Eye (tissue), 1 donor: ENCODE results near the gene KIAA0040.

Experiments used
- DNase-seq: peaks from one replicate; pipeline ENCODE4 v3.0.0-alpha.2; 2015

KIAA0040 gene

DNA sequence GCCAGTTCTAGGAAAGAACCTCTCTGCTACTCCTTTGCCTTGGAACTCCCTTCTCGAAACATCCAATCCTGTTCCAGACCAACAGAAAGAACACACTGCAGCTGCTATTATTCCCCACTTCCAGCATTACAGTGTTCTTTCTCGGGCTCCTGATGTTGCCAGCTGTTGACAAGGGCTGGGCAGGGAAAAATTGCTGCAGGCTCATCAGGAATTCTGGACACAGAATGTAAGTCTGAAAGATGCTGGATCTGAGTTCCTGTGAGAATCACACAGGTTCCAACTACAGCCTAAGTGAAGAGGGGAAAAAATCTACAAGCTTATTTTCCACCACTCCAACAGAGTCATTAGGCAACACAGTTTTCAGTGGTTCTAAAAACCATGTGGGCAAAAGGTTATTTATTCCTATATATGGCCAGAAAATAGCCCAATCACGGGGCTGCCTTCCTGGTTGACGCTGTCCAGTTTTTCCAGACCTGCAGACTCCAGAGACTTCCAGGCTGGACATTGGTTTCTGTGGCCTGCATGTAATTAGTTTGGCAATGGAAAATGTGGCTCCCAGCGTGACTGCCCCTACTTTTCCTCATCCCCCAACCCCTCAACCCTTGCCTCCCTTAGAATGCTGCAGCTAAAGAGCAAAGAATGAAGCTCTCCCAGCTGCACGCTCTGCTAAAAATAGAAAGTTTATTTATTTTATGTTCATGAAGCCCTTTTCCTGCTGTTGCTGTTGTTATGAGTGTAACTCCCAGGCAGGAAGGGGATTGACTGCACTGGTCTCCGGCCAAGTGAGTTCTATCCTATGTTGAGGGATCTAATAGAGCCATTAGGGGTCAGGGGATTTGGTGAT is 8.3 kb upstream of the KIAA0040 start:
- DNase-seq, result peak; percentile 33

DNA sequence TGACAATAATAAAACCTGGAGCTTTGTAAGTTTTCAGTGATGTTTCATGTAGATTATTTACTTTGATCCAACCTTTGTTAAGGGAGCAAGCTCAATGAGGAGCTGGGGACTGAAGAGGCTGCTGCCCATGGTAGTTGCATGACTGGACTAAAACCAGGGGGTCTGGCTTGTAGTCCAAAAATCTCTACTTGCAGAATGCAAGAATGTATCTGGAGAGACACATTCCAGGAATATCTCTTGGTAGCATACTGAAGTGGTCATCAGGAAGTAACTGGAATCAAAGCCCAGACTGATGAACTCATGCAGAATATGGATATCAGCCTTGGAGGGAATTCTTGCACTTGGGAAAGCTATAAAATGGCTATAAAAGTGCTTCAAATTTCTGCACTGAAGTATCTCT is 5.8 kb upstream of the KIAA0040 start:
- no peak for DNase-seq

DNA sequence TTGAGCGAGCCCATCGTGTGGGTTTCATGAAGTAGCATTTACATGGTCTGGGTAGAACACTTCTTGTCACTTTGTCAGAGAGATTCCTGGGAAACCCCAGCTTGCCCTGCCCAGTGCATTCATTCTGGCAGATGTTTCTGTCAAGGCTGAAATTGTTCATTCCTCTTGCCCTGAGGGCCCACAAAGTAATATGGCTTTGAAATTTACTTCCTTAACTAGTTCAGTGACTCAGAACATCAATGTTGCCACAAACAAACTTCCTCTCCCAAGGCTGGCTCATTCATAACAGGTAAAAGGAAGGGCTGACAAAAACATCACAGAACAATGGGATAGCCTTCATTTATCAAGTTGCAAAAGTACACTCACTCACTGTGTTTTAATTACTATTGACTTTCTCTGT is 5.0 kb upstream of the KIAA0040 start:
- DNase-seq, result no peak

GRCh38 chr1:175195798-175196197 is 3.2 kb upstream of the KIAA0040 start:
- no peak for DNase-seq

- DNase-seq, result no peak
These were observed 2.7 kb upstream of the KIAA0040 start for GRCh38 chr1:175195281-175195680.

DNA sequence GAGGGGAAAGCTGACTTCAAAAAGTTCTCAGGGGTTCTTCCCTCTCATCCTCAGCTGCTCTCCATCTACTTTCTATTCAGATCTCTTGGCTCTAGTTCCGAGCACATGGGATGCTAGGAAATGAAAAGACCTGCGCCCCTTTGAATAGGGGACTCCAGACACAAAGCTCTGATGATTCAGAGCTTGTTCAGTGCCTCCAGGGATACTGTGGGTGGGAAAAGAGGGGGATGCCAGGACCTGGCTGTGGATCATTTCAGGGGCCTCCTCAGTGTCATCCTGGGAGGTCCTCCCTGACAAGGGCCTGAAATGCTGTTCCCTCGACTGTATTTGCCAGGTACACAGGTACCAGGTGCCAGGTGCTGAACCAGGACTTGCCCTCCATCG is 943 bp upstream of the KIAA0040 start:
- DNase-seq, result no peak

DNA sequence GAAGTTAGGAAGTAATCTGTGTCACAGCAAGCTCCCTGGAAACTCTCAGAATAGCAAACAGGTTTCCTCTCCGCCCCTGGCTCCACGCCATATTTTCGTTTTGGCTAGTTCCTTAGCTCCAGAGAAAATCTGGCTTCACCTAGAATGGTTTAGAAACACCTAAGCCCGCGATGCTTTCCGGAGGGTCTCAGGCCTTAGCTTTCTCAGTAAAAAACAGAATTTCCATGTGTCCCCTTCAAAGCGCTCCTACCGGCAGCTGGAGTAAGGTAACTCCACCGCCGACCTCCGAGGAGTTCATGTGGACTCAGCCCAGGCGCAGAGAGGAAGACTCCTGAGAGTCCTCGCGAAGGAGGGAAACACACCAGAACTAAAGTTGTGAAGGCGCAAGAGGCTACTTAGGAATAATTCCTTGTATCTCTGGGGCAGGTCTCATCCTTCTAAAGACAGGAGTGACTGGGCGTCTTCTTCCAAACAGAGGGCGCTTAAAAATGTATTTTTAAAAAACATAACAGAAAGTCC is 406 bp downstream of the KIAA0040 start:
- peak; percentile 64 for DNase-seq

- no peak for DNase-seq
These were observed 917 bp downstream of the KIAA0040 start for GRCh38 chr1:175191659-175192058.

DNA sequence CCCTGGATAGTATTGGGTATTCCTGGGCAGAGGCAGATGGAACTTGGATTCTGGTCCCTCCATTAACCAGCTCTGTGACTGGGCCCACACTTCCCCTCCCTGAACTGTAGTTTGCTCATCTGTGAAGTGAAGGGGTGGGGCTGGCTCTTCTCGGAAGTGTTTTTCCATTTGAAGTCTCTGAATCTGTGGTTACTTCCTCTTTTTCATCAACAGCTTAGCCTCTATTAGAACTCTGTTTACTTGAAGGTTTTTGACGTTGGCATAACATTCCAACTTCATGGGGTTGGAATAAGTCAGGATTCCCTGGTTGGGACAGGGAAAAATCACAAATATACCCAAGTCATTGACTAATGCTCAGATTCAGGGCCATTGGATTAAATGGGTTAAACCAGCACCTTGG is 3.6 kb downstream of the KIAA0040 start:
- no peak for DNase-seq

- no peak for DNase-seq
These were observed 6.0 kb downstream of the KIAA0040 start for GRCh38 chr1:175186433-175187160.

DNA sequence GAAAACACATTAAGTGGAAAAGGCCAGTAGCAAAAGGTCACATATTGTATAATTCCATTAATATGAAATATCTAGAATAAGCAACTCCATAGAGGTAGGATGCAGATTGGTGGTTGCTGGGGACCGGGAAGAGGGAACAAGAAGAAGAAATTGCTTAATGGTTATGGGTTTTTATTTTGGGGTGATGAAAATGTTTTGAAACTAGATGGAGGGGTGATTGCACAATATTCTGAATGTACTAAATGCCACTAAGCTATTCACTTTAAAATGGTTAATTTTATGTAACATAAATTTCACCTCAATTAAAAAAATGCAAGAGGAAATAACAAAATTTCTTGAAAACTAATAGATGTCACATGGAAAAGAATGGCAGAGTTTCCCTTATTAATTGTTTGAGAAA is 6.7 kb downstream of the KIAA0040 start:
- DNase-seq, result no peak

GRCh38 chr1:175183586-175183985 is 9.0 kb downstream of the KIAA0040 start:
- DNase-seq, result no peak

DNA sequence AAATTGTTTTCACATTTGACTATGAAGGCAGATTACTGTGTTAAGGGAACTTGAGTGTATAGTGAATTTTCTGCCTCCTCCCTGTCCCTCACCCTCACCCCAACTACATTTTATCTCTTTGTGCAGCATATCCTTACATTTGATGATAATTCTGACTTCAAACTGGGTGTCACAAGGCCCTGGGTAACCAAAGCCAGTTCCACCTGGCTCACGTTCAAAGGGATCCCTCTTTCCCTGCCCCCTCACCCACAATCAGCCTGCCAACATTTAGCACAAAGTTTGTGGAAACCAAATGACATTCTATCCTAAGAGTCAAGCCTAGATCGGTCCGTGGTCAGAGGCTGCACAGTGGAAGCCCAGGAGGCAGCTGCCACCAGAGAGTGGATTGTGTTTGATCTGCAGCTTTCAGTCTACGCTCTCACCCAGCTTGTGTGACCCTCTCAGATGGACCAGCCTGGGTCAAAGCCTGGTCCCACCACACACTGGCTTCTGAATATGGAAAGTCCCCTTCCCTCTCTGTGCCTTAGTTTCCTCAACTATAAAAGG is 10.3 kb downstream of the KIAA0040 start:
- DNase-seq, result no peak

- no peak for DNase-seq
These were observed 12.6 kb downstream of the KIAA0040 start for GRCh38 chr1:175179837-175180590.

GRCh38 chr1:175178456-175178855 is 14.1 kb downstream of the KIAA0040 start:
- DNase-seq, result no peak

- DNase-seq, result no peak
These were observed 14.5 kb downstream of the KIAA0040 start for GRCh38 chr1:175178056-175178455.

- no peak for DNase-seq
These were observed 16.3 kb downstream of the KIAA0040 start for GRCh38 chr1:175176246-175176645.

DNA sequence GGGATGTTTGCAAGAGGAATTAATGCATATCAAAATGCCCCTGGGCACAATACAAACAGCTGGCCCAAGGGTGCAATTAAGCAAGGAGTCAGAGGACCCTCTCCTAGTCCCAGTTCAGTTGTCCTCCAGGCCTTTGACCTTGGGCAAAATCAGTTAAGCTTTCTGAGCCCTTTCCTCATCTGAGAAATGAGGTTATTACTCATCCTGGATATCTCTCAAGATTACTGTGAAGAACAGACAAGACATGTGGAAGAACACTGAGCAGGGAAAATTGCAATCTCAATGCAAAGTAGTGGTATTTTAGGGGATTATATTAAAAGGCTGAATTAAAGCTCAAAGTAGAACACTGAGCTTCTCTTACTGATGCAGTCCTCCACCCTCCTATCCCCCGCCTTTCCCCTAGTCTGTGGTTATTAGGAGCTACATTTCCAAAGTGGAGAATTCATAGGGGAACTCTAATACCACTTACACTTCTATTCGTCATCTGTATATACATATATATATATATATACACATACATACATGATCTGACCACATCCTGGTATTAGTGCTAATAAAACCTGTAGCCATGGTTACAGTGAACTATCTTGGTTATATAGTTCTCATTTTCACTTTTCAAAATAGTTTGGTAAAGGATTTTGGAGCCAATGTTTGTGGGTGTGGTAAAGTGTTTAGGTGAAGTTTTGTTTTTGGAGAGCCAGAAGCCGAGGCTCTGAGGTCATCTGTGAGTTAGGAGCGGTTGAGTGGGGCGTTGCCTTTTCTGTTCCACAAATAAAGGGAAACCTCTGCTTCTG is 18.1 kb downstream of the KIAA0040 start:
- no peak for DNase-seq

DNA sequence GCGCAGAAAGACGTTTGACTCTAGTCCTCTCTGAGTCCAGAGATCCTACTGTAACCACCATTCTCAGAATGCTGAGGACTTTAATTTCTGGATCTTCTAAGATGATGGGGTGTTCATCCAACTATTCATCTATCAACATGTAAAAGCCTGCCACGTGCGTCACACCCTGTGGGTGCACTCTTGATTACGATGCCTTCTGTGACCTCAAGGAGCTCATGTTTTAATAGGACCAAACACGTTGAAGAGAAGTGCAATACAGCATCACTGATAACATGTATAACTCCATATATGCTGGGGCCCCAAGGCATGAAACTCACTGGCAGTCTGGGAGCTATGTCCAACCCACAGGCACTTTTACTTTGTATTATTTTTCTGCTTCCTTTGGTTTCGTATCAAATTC is 19.0 kb downstream of the KIAA0040 start:
- DNase-seq, result no peak

- DNase-seq, result no peak
These were observed 20.1 kb downstream of the KIAA0040 start for GRCh38 chr1:175172503-175172902.

DNA sequence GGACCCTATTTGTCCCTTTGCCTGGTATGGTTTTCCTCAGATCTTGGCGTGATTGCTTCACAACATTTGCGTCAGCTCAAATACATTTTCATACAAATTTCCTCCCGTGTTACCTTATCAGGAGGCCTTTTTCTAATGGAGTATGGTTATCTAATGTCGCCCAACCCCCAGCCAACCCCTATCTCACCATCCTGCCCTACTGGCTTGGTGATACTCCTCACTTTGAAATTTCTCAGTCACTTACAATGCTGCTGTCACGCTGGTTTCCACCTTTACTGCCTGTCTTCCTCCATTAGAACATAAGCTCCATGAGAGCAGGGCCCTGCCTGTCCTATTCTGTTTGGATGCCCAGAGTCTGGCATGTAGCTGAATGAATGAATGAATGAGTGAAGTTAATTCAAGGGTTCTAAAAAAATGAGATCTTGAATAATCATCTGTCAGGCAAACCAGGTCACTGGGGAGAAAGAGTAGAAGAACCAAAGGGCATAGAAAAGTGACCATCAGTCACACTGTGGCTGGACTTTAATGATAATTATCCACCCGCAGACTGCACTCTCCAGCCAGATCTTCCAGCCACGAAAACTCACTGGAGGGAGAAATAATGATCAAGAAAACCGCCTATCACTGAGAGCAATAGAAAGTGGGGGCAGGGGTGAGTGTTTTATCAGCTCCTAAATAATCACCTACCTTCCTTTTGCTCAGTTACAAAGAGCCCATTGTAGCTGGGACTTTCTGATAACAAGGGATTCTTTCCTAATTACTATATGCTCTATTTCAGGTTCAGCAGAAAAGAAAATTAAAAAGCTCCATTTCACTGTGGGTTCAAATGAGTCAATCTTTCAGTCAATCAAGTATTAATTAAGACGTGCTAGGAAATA is 21.3 kb downstream of the KIAA0040 start:
- no peak for DNase-seq
